GM13977 (cell line): ENCODE results near the gene CABYR.

ENCODE experiments used
- DNase-seq: peaks from one replicate; pipeline ENCODE4 v3.0.0; 2012; ENCODE audit warnings: low spot score
- in situ Hi-C: fragments of 300-500 bp; cut with MboI; formaldehyde crosslinking; loops from one replicate; pipeline ENCODE4 v1.12.0; 2022; ENCODE audit warnings: low sequenced_read_pairs, low pct_unique_long_range_greater_than_20kb, mixed read lengths, inconsistent platforms; ENCODE audit not compliant: unreplicated experiment
- TF ChIP-seq, protein P1 (sequence below): IDR thresholded peaks from 2 replicates; pipeline ENCODE4 v1.5.1; 2012; ENCODE audit warnings: mild to moderate bottlenecking, control low read depth; ENCODE audit not compliant: insufficient read depth; ENCODE audit errors: extremely low read depth, missing control alignments

CABYR gene

DNA sequence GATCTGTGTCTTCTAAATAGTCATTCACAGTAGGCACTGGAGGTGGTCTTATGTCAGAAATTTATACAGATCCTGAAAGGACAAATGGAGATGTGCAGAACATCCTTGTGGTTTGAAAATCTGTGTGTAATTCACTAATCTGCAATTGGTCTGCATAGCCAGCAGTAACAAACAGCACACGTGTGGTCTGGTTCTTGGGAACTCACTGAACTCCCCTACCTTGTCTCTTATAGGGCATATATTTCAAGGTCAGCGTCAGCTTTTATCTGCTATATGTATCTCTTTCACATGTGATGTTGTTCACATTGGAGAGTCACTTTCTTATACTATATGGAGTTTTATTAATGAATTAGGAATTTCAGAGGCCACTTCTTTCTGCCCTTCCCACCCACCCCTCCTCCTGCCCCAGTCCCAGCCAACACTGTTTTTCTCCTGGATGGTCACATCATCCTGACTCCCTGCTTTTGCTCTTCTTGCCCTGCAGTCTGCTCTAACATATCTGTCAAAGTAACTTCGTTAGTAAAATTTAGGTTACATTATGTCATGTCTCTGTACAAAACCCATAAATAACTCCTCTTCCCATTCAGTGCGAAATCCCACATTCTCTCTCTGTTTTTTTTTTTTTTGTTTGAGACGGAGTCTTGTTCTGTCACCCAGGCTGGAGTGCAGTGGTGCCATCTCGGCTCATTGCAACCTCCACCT is 35.4 kb upstream of the CABYR start:
- TF ChIP-seq, protein P1, sequence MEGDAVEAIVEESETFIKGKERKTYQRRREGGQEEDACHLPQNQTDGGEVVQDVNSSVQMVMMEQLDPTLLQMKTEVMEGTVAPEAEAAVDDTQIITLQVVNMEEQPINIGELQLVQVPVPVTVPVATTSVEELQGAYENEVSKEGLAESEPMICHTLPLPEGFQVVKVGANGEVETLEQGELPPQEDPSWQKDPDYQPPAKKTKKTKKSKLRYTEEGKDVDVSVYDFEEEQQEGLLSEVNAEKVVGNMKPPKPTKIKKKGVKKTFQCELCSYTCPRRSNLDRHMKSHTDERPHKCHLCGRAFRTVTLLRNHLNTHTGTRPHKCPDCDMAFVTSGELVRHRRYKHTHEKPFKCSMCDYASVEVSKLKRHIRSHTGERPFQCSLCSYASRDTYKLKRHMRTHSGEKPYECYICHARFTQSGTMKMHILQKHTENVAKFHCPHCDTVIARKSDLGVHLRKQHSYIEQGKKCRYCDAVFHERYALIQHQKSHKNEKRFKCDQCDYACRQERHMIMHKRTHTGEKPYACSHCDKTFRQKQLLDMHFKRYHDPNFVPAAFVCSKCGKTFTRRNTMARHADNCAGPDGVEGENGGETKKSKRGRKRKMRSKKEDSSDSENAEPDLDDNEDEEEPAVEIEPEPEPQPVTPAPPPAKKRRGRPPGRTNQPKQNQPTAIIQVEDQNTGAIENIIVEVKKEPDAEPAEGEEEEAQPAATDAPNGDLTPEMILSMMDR = no peak
- in situ Hi-C loops = no loop called here
- DNase-seq = no peak

DNA sequence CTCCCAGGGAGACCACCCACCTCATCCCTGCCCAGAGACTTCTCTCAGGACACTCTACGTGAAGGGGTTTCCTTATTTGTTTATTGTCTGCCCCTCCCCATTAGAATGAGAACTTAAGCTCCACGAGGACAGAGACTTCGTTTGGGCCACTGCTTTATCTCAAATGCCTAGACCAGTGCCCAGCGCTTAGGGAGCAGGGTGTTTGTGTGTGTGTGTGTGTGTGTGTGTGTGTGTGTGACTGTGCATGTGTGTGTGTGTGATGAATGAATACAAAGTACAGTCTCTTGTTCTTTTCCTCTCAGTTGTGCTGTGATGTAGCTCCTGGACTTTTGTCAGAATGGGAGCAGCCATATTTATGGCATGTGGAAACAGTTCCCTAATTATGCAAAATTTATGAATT is 34.4 kb upstream of the CABYR start:
- in situ Hi-C loops = no loop called here
- no peak for DNase-seq
- TF ChIP-seq, protein P1 = no peak

DNA sequence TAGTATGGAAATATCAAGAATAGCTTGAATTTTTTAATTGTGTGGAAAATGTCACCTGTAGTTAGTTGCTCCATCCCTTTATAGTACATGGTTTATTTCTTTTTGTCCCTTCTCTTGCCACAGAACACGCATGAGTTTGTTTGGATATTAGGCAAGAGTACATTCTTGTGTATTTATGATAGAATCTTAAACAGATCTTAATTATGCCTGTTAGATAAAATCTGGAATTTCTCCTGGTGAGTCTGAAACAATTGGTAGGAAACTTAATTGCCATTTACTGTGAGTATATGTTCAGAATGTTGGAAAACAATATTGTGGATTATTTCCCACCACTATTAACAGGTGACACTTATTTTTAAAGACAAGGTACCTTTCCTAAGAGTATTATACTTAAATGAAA is 30.2 kb upstream of the CABYR start:
- no peak for DNase-seq
- TF ChIP-seq, protein P1 = no peak
- in situ Hi-C loops = no loop called here

DNA sequence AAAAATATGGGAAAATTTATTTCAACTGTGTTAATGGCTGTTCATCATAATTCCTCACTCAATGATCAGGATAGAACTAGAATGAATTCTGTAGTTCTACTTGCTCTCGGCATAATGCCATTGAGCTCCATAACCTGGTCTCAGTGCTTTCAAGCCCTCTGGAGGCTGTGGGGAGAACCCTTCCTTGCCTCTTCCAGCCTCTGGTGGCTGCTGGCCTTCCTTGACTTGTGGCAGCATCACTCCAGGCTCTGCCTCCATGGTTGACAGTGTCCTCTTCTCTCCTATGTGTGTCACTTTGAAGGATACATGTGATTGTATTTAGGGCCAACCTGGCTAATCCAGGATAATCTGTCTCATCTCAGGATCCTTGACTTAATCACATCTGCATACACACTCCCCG is 26.9 kb upstream of the CABYR start:
- TF ChIP-seq, protein P1 = no peak
- in situ Hi-C loops = no loop called here
- no peak for DNase-seq

DNA sequence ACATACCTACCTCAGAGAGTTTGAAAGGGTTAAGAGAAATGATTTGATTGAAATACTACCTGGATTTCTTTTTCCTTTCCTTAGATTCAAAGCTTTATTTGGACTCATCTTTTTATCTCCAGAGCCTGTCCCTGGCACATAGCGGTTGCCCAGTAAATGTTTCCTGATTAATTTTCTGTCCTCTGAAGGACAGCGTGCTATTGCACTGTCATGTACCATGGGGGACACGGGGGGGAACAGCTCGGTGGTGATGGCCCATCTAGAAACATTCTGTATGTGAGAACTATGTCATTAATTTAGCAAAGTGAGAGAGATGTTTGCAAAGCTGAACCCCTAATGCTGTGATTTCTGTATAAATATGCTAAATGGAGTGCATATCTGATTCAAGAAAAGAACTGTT is 26.4 kb upstream of the CABYR start:
- in situ Hi-C loops = no loop called here
- TF ChIP-seq, protein P1 = no peak
- no peak for DNase-seq

DNA sequence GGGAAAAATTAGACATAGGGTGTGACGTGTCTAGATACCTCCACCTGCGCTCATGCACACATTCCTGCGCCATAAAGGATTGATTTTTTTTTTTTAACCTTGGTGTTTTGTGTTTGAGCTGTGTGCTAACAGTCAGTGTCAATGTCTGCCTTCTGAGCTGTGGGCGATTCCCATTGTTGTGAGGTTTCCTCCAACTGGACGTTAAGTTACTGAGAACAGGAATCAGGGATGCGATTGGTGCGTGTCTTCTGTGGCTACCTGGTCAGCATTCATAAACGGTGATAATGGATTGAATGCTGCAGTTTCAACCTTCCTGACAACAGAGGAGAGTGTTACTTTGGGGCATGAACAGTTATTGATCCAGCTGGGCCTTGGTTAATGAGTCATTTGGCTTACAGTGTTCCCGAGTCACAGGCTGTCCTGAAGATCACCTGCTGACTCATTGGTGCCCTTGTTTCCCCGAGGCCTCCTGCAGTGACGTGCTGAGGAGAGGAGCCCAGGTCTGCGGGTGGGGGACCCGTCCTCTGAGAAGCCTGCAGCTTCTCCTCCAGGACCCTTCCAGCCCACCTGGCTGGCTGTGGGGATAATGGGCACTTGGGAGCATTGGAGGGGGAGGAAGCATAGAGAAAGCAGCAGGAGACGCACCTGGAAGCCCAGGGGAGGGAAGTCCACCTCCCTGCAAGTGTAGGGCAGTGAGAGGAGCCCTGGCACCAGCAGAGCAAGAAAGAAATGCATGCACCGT is 25.8 kb upstream of the CABYR start:
- DNase-seq = no peak
- TF ChIP-seq, protein P1 = no peak
- in situ Hi-C loops = no loop called here
